Pancreas (tissue), 10 donors: Measurements from ENCODE around the gene ADGRE1. TPM values are rescaled to one million over a fixed set of nuclear protein-coding genes. Genes with fewer than 3 reads are reported as not detected.
A peak's percentile ranks its signal among the peaks of the same experiment; 100 is the strongest.

Experiments
- ATAC-seq, 4 donors: fragments of 200-7000 bp; cut with Tn5 transposase; one replicate each; pipeline versions ENCODE4 v1.8.0 to v1.9.1; 2020; ENCODE audit warnings: mild to moderate bottlenecking in 4 of 4, moderate library complexity in 4 of 4
- DNase-seq, 6 donors: peaks; one replicate each; pipeline ENCODE4 v3.0.0-alpha.2; 2020
- FAIRE-seq: peaks from 2 replicates; lab custom pipeline; 2012; peaks lifted over from hg19 to GRCh38; lab: Jason Lieb, UNC
- H3K27ac ChIP-seq, 4 donors: fragments of 200-600 bp; sonication (generic); 1 replicate in 3 of 4; 2 replicates in 1 of 4; pipeline versions ENCODE4 v1.5.0 to v1.8.0; 2020
- H3K27me3 ChIP-seq, 4 donors: fragments of 200-600 bp; one replicate each; pipeline ENCODE4 v1.8.0; 2021
- H3K36me3 ChIP-seq, 3 donors: fragments of 200-600 bp; sonication (generic) in 1 of 3; one replicate each; pipeline versions ENCODE4 v1.5.0 to v1.8.0; 2020 to 2021
- H3K4me1 ChIP-seq, 3 donors: fragments of 200-600 bp; one replicate each; pipeline ENCODE4 v1.8.0; 2021
- H3K4me3 ChIP-seq, 4 donors: fragments of 200-600 bp; sonication (generic) in 2 of 4; one replicate each; pipeline versions ENCODE4 v1.5.0 to v1.8.0; 2020 to 2021
- H3K9me3 ChIP-seq, 4 donors: fragments of 200-600 bp; one replicate each; pipeline ENCODE4 v1.8.0; 2021
- CTCF ChIP-seq, 4 donors: fragments of 200-600 bp; sonication (generic) in 3 of 4; IDR thresholded peaks; one replicate each; pipeline versions ENCODE4 v1.5.0 to v1.8.0; 2021; ENCODE audit warnings: antibody characterized with exemption in 4 of 4
- WGBS, 2 donors: extraction: QIAGEN DNeasy Blood & Tissue Kit; methylation state at CpG; one replicate each; pipeline ENCODE4 v1.1.7; 2013; 5-methylcytosine and 5-hydroxymethylcytosine counted together
- intact Hi-C, 3 donors: fragments of 100-400 bp; cut with DNase I; formaldehyde crosslinking; loops; one replicate each; pipeline versions ENCODE4 v1.11.1 to v1.14.2; 2022
- polyA plus RNA-seq, 2 donors: library from polyadenylated mRNA; stranded (reverse); fragments of 200-250 nt; gene quantifications; one replicate each; pipeline ENCODE4 v1.2.3, GENCODE V29; 2013
- total RNA-seq, 6 donors: library from RNA; stranded (reverse); fragmentation: NEBNext Ultra II Directional in 4 of 6; extraction: Animal tissue kit (Norgen Biotek cat#: 25700) in 4 of 6; gene quantifications; one replicate each; pipeline versions ENCODE4 v1.2.1 to v1.2.4, GENCODE V29; 2021 to 2023
- donor health status: healthy with polysubstance abuse.
- donor health status: DM: no; HTN: no; CAD: no; lungs with moderate emphysema.
- donor health status: DM: no; HTN: no; CAD: no.
- donor health status: control.
- donor health status: control.
- donor health status: Bipolar disorder and iron deficiency.
- donor health status: DM: yes; HTN: yes; CAD: no.
- donor health status: DM: no; HTN: no; CAD: no.
- donor health status: DM: no; HTN: no; CAD: no.
- donor health status: DM: yes; HTN: yes; CAD: no.

Gene ADGRE1
- total and polyA plus RNA-seq, 8 donors = 0.07 to 0.73 (median 0.28) TPM; not detected in 3

DNA sequence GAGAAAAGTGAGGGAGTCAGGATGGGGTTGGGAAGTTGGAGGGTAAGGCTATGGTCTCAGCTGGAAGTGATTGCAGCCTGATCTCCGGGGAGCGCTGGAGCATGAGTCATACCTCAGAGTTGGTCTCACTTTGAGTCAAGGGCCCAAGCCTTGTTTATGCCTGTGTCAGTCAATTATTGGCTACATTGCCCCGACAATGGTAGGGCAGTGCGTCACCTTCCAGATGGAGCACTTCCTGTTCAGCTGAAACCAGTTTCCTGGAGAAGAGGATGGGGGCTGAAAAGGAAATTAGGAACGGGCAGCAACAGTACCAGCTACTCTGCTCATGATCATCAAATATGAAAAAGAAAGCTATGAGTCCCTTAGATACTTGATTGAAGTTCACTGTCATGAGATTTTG, 60.4 kb downstream of the ADGRE1 start:
- intact Hi-C loops = no loop called here
- FAIRE-seq = no peak
- no peak for TF ChIP-seq CTCF (IDR thresholded peaks at IDR 0.05)
- Histone ChIP-seq H3K9me3 (no peaks in the 10 kb centered on the region), H3K27me3 (no peaks in the 10 kb centered on the region), H3K27ac (no peak overlapping the region), H3K36me3 (no peaks in the 10 kb centered on the region), H3K4me3 (no peak overlapping the region), H3K4me1 (no peaks in the 10 kb centered on the region)
- WGBS, 2 donors = 34 to 44% methylated on average over 5 of the region's 5 CpGs
- DNase-seq = no peak
- ATAC-seq = peak in 1 of 4 donors; percentile 50

GRCh38 chr19:6948884-6949283, 61.5 kb downstream of the ADGRE1 start:
- H3K4me3 ChIP-seq = no peak overlapping the region
- no peak for ATAC-seq

DNA sequence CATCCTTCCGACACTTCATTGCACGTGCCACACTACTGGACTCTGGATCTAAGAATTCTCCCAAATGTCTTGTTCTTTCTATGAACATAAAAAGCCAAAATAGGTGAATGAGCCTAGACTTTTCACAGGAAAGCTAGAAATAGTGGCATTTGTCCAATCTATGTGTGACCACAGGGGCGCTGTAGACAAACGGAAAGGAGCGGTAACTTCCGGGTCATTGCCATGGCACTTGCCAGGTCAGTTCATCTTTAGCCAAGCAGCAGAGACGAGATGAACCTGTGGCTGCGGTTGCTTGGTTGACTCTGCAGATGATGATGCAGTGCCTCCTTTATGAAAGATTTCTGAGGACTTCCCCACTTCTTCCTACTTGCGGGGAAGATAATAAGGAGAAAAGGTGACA, 65.6 kb downstream of the ADGRE1 start:
- Histone ChIP-seq H3K9me3 (no peaks in the 10 kb centered on the region), H3K27ac (no peak overlapping the region), H3K36me3 (no peaks in the 10 kb centered on the region), H3K4me1 (no peaks in the 10 kb centered on the region), H3K4me3 (no peak overlapping the region), H3K27me3 (no peaks in the 10 kb centered on the region)
- intact Hi-C loops = no loop called here
- no peak for FAIRE-seq
- TF ChIP-seq CTCF (IDR thresholded peaks at IDR 0.05) = no peak
- no peak for DNase-seq
- 66 to 73% methylated on average over 9 of the region's 9 CpGs for WGBS, 2 donors
- no peak for ATAC-seq

More at GRCh38 chr19:6948884-6949283, 61.5 kb downstream of the ADGRE1 start:
- WGBS, 2 donors = 55 to 73% methylated on average over 2 of the region's 2 CpGs
- H3K36me3 ChIP-seq = no peaks in the 10 kb centered on the region
- DNase-seq (no peak), FAIRE-seq (no peak)
- H3K27me3 ChIP-seq = no peaks in the 10 kb centered on the region
- TF ChIP-seq CTCF (IDR thresholded peaks at IDR 0.05) = no peak
- H3K27ac ChIP-seq = no peak overlapping the region
- intact Hi-C loops = no loop called here
- no peaks in the 10 kb centered on the region for H3K4me1 ChIP-seq
- no peaks in the 10 kb centered on the region for H3K9me3 ChIP-seq

GRCh38 chr19:6955082-6955481, 67.7 kb downstream of the ADGRE1 start:
- FAIRE-seq = no peak

More at GRCh38 chr19:6955082-6955481, 67.7 kb downstream of the ADGRE1 start:
- intact Hi-C loops = no loop called here
- TF ChIP-seq CTCF (IDR thresholded peaks at IDR 0.05) = no peak
- Histone ChIP-seq H3K27ac (no peak overlapping the region), H3K4me1 (no peaks in the 10 kb centered on the region), H3K27me3 (no peaks in the 10 kb centered on the region), H3K4me3 (no peak overlapping the region), H3K36me3 (no peaks in the 10 kb centered on the region), H3K9me3 (no peaks in the 10 kb centered on the region)
- WGBS, 2 donors = 92 to 96% methylated on average over 3 of the region's 3 CpGs
- DNase-seq (no peak), ATAC-seq (no peak)
